Measurements from ENCODE around the gene CCDC124.

Gene CCDC124

GRCh38 chr19:17965370-17966128 is 32.7 kb downstream of the CCDC124 start:
- Histone ChIP-seq H3K36me3 (no peaks in the 10 kb centered on the region), H3K4me3 (no peak overlapping the region), H3K4me1 (peaks cover 0 to 12% (median 0%) of the 10 kb centered on the region in 4 donors), H3K27ac (no peak overlapping the region), H3K9me3 (no peaks in the 10 kb centered on the region), H3K27me3 (peaks cover 0 to 72% of the 10 kb centered on the region in 2 donors)
- no peak for TF ChIP-seq CTCF (IDR thresholded peaks at IDR 0.05)
- intact Hi-C loops (cut with DNase I; ENCODE audit: low total_unique reads), result no loop called here
- no peak for DNase-seq

GRCh38 chr19:17966129-17966483 is 33.3 kb downstream of the CCDC124 start:
- no peak overlapping the region for H3K27ac ChIP-seq
- no peak for DNase-seq
- intact Hi-C loops (cut with DNase I; ENCODE audit: low total_unique reads), result no loop called here
- no peaks in the 10 kb centered on the region for H3K36me3 ChIP-seq
- peaks cover 0 to 73% of the 10 kb centered on the region in 2 donors for H3K27me3 ChIP-seq
- H3K4me3 ChIP-seq, result no peak overlapping the region
- peaks cover 0 to 12% (median 0%) of the 10 kb centered on the region in 4 donors for H3K4me1 ChIP-seq
- TF ChIP-seq CTCF (IDR thresholded peaks at IDR 0.05), result no peak
- no peaks in the 10 kb centered on the region for H3K9me3 ChIP-seq

GRCh38 chr19:17966550-17967256 is 33.9 kb downstream of the CCDC124 start, which contains the start of gene KCNN1:
TSS of gene KCNN1 (plus strand) at chr19:17967107. CDS start at chr19:17973889, 6,782 bp downstream.
- Histone ChIP-seq H3K4me3 (no peak within 1 kb of the TSS), H3K27ac (no peak within 1 kb of the TSS), H3K36me3 (no peaks in the 10 kb centered on the region), H3K9me3 (no peaks in the 10 kb centered on the region), H3K27me3 (peaks cover 0 to 72% of the 10 kb centered on the region in 2 donors), H3K4me1 (peaks cover 0 to 12% (median 0%) of the 10 kb centered on the region in 4 donors)
- intact Hi-C loops (cut with DNase I; ENCODE audit: low total_unique reads), result no loop called here
- no peak for TF ChIP-seq CTCF (IDR thresholded peaks at IDR 0.05)
- DNase-seq, result no peak

GRCh38 chr19:17967257-17968051 is 34.6 kb downstream of the CCDC124 start:
- intact Hi-C loops (cut with DNase I; ENCODE audit: low total_unique reads), result no loop called here
- no peak overlapping the region for H3K27ac ChIP-seq
- H3K36me3 ChIP-seq, result no peaks in the 10 kb centered on the region
- no peak for DNase-seq
- no peak overlapping the region for H3K4me3 ChIP-seq
- peaks cover 0 to 12% (median 0%) of the 10 kb centered on the region in 4 donors for H3K4me1 ChIP-seq
- H3K27me3 ChIP-seq, result peaks cover 0 to 70% of the 10 kb centered on the region in 2 donors
- no peak for TF ChIP-seq CTCF (IDR thresholded peaks at IDR 0.05)
- H3K9me3 ChIP-seq, result no peaks in the 10 kb centered on the region

GRCh38 chr19:17968362-17968761 is 35.5 kb downstream of the CCDC124 start:
- Histone ChIP-seq H3K9me3 (no peaks in the 10 kb centered on the region), H3K36me3 (no peaks in the 10 kb centered on the region), H3K27ac (no peak overlapping the region), H3K27me3 (peaks cover 0 to 76% of the 10 kb centered on the region in 2 donors), H3K4me3 (no peak overlapping the region), H3K4me1 (peaks cover 0 to 12% (median 0%) of the 10 kb centered on the region in 4 donors)
- TF ChIP-seq CTCF (IDR thresholded peaks at IDR 0.05), result no peak
- DNase-seq, result no peak
- intact Hi-C loops (cut with DNase I; ENCODE audit: low total_unique reads), result no loop called here
